Measurements from ENCODE around the gene RBP4. TPM values are rescaled to one million over a fixed set of nuclear protein-coding genes. Genes with fewer than 3 reads are reported as not detected.

RBP4 gene
- 0.06 TPM in 1 of 2 replicates, not detected in the other for total RNA-seq

DNA sequence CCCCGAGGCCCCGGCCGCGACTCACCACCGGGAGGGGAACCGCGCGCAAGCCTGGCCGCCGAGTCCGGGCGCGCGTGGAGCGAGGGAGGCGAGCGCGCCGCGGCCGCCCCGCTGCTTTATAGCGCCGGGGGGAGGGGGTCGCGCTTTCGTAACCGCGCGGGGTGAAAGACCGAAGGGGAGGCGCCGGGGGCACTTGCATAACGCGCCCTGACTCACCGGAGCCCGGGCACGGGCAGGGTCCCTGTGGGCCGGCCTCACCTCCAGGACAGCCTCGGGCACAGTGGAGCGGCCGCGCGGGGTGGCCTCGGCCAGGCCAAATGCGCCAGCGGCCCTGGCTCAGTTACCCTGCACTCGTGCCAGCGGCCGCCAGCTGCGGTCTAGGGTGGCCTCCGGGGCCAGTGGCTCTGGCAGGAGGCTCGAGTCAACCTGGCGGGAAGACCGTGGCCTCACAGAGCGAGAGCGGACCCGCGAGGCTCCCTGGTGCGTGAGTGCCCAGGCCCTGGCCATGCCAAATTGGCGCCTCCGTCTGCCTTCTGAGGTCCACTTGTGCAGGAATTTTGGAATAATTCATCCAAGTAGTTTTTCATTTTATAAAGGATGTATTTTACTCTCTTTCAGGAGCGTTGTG lies at the start of gene RBP4:
Gene RBP4 (minus strand): TSS at position 90 of the 628 bp plus-strand sequence. CDS start 207 bp downstream, outside the sequence.

GRCh38 chr10:93612311-93612710 lies 11.3 kb upstream of the RBP4 start, which contains the start of gene PDE6C:
PDE6C (plus strand) TSS chr10:93612537; CDS start chr10:93612726, 189 bp downstream.

GRCh38 chr10:93566435-93567276 lies 34.4 kb downstream of the RBP4 start, which contains the start of gene FFAR4:
FFAR4 (plus strand) TSS chr10:93566665; CDS start chr10:93566721, 56 bp downstream.

Other genes with a start within 250 kb of the RBP4 start
- 316 and 340 TPM in 2 replicates for gene MYOF, start 118.9 kb downstream of the RBP4 start, total RNA-seq
- 32.0 and 48.1 TPM in 2 replicates for gene CEP55, start 104.6 kb downstream of the RBP4 start, total RNA-seq
- gene FFAR4, start 34.6 kb downstream of the RBP4 start, total RNA-seq = not detected in 2 replicates
- not detected in 2 replicates for gene PDE6C, start 11.3 kb upstream of the RBP4 start, total RNA-seq
- gene FRA10AC1, start 101.4 kb upstream of the RBP4 start, total RNA-seq = 4.9 and 7.0 TPM in 2 replicates
- gene LGI1, start 156.7 kb upstream of the RBP4 start, total RNA-seq = 0.12 and 0.26 TPM in 2 replicates

Data from aortic smooth muscle cell (primary cell).